HCT116 (cell line): Measurements from ENCODE around the gene SH2B2. TPM values are rescaled to one million over a fixed set of nuclear protein-coding genes. Genes with fewer than 3 reads are reported as not detected.

ENCODE experiments used
- ATAC-seq: fragments of 200-7000 bp; cut with Tn5 transposase; 2 replicates; pipeline ENCODE4 v1.9.1; 2020; ENCODE audit warnings: mild to moderate bottlenecking, moderate library complexity
- BruUV-seq: library from RNA; stranded (reverse); fragments of 400-500 nt; replicated peaks from 2 replicates; lab custom pipeline; 2021; lab: Mats Ljungman, UMichigan
- CTCF ChIA-PET: fragments of 300-600 bp; sonication (Branson Sonifier 250); formaldehyde crosslinking; loops from one replicate; lab custom pipeline; 2021; ENCODE audit warnings: antibody characterized with exemption; lab: Charles Lee
- POLR2A ChIA-PET: fragments of 300-600, 350-600 bp; sonication (Branson Sonifier 250); formaldehyde crosslinking; loops from one replicate; lab custom pipeline; 2021; ENCODE audit warnings: antibody characterized with exemption; lab: Charles Lee
- RAD21 ChIA-PET, 2 experiments: fragments of 300-600 bp; sonication (Branson Sonifier 250); formaldehyde crosslinking; loops; one replicate each; lab custom pipeline; 2023; ENCODE audit warnings: low total read pairs in 2 of 2; ENCODE audit not compliant: uncharacterized antibody in 2 of 2, unreplicated experiment in 2 of 2, low non-redundant PET in 1 of 2; lab: Charles Lee
- DNase-seq: peaks from one replicate; pipeline ENCODE4 v3.0.0-alpha.2; 2010; ENCODE audit warnings: low read depth, low spot score
- H2AFZ ChIP-seq: fragments of 200-600 bp; shearing (Covaris generic), sonication (generic); 2 replicates; pipeline ENCODE4 v1.6.1; 2017; ENCODE audit warnings: low read depth, mixed run types, mixed read lengths, antibody characterized with exemption, low read length; ENCODE audit not compliant: poor library complexity, severe bottlenecking
- H3K27ac ChIP-seq: 2 replicates; pipeline ENCODE4 v1.5.1; 2012; ENCODE audit warnings: low read depth, low read length
- H3K27me3 ChIP-seq: fragments of 200-600 bp; sonication (generic); 2 replicates; pipeline ENCODE4 v1.6.1; 2016; ENCODE audit warnings: mixed run types, low read length, mixed read lengths; ENCODE audit not compliant: insufficient read depth
- H3K36me3 ChIP-seq, 2 experiments: fragments of 200-500 bp in 1 of 2; fragments of 200-600 bp in 1 of 2; sonication (Bioruptor generic) in 1 of 2; sonication (generic) in 1 of 2; 2 replicates each; pipeline versions ENCODE4 v1.5.1 to v1.6.1; 2014 to 2016; ENCODE audit warnings: low read length in 2 of 2, inconsistent platforms in 1 of 2, mixed read lengths in 1 of 2, mixed run types in 1 of 2; ENCODE audit not compliant: insufficient read depth in 2 of 2, control insufficient read depth in 1 of 2
- H3K4me1 ChIP-seq, 2 experiments: fragments of 200-600 bp in 1 of 2; sonication (generic) in 1 of 2; 2 replicates each; pipeline versions ENCODE4 v1.5.1 to v1.6.1; 2012 to 2017; ENCODE audit warnings: low read length in 2 of 2, inconsistent platforms in 1 of 2, mild to moderate bottlenecking in 1 of 2, mixed read lengths in 1 of 2, mixed run types in 1 of 2, moderate library complexity in 1 of 2; ENCODE audit not compliant: insufficient read depth in 2 of 2, control insufficient read depth in 1 of 2
- H3K4me2 ChIP-seq: fragments of 200-600 bp; sonication (generic); 2 replicates; pipeline ENCODE4 v1.6.1; 2017; ENCODE audit warnings: mixed run types, low read length, mixed read lengths
- H3K4me3 ChIP-seq, 2 experiments: fragments of 200-600 bp in 1 of 2; sonication (generic) in 1 of 2; replicated peaks in 1 of 2; 2 replicates each; pipeline ENCODE4 v1.5.1; 2011 to 2016; ENCODE audit warnings: low read length in 2 of 2, control low read depth in 1 of 2, low read depth in 1 of 2, mild to moderate bottlenecking in 1 of 2, mixed read lengths in 1 of 2, mixed run types in 1 of 2
- H3K79me2 ChIP-seq: fragments of 200-600 bp; sonication (generic); 2 replicates; pipeline ENCODE4 v1.6.1; 2017; ENCODE audit warnings: mild to moderate bottlenecking, mixed run types, low read length, moderate library complexity, mixed read lengths; ENCODE audit not compliant: insufficient read depth
- H3K9ac ChIP-seq: fragments of 200-600 bp; sonication (generic); 2 replicates; pipeline ENCODE4 v1.6.1; 2016; ENCODE audit warnings: low read length, mixed read lengths
- H3K9me2 ChIP-seq: fragments of 200-600 bp; sonication (generic), shearing (Covaris generic); 2 replicates; pipeline ENCODE4 v1.6.1; 2017; ENCODE audit warnings: mixed run types, mild to moderate bottlenecking, moderate library complexity; ENCODE audit not compliant: insufficient read depth
- H3K9me3 ChIP-seq, 2 experiments: fragments of 200-500 bp in 1 of 2; fragments of 200-600 bp in 1 of 2; sonication (Bioruptor generic) in 1 of 2; sonication (generic) in 1 of 2; 2 replicates each; pipeline ENCODE4 v1.6.1; 2014 to 2017; ENCODE audit warnings: low read length in 2 of 2, mixed read lengths in 2 of 2, inconsistent platforms in 1 of 2, low read depth in 1 of 2, mild to moderate bottlenecking in 1 of 2, mixed run types in 1 of 2, moderate library complexity in 1 of 2; ENCODE audit not compliant: control insufficient read depth in 1 of 2, insufficient read depth in 1 of 2
- H4K20me1 ChIP-seq: fragments of 200-600 bp; sonication (generic), shearing (Covaris generic); 2 replicates; pipeline ENCODE4 v1.6.1; 2017; ENCODE audit warnings: mixed run types, mild to moderate bottlenecking, moderate library complexity; ENCODE audit not compliant: insufficient read depth
- EGR1 ChIP-seq: IDR thresholded peaks from 2 replicates; pipeline ENCODE4 v1.6.1; 2012; ENCODE audit warnings: low read depth
- ELF1 ChIP-seq: IDR thresholded peaks from 2 replicates; pipeline ENCODE4 v1.6.1; 2012; ENCODE audit warnings: low read depth, borderline replicate concordance
- EZH2 ChIP-seq: fragments of 200-600 bp; sonication (generic); IDR thresholded peaks from 2 replicates; pipeline ENCODE4 v1.6.1; 2017; ENCODE audit warnings: antibody characterized with exemption, mixed run types
- FOSL1 ChIP-seq: IDR thresholded peaks from 2 replicates; pipeline ENCODE4 v1.6.1; 2012; ENCODE audit warnings: low read depth
- JUND ChIP-seq: IDR thresholded peaks from 2 replicates; pipeline ENCODE4 v1.6.1; 2012
- POLR2A ChIP-seq: IDR thresholded peaks from 2 replicates; pipeline ENCODE4 v1.7.0; 2011; ENCODE audit warnings: borderline replicate concordance; ENCODE audit not compliant: insufficient read depth, insufficient read length; ENCODE audit errors: extremely low read depth
- SP1 ChIP-seq: IDR thresholded peaks from 2 replicates; pipeline ENCODE4 v1.6.1; 2012; ENCODE audit warnings: low read depth
- SRF ChIP-seq: IDR thresholded peaks from 2 replicates; pipeline ENCODE4 v1.6.1; 2012; ENCODE audit warnings: low read depth
- TCF7L2 ChIP-seq: IDR thresholded peaks from 2 replicates; pipeline ENCODE4 v1.7.0; 2011; ENCODE audit warnings: borderline replicate concordance, inconsistent platforms; ENCODE audit not compliant: insufficient read depth, insufficient read length; ENCODE audit errors: extremely low read depth
- YY1 ChIP-seq: IDR thresholded peaks from 2 replicates; pipeline ENCODE4 v1.6.1; 2011; ENCODE audit warnings: low read length, low read depth, moderate library complexity, mild to moderate bottlenecking; ENCODE audit not compliant: insufficient replicate concordance; ENCODE audit errors: extremely low read depth
- ZNF274 ChIP-seq: fragments of 200-500 bp; sonication (Bioruptor generic); IDR thresholded peaks from 2 replicates; pipeline ENCODE4 v1.6.1; 2014; ENCODE audit warnings: mild to moderate bottlenecking, low read depth, low read length, inconsistent platforms
- intact Hi-C: fragments of 100-400 bp; cut with micrococcal nuclease; formaldehyde crosslinking; loops from 2 replicates; pipeline ENCODE4 v1.10.0; 2022
- total RNA-seq: library from RNA; stranded (reverse); gene quantifications from one replicate; pipeline ENCODE4 v1.2.1, GENCODE V29; 2021; ENCODE audit not compliant: unreplicated experiment
- TF ChIP-seq, protein P1 (sequence below): IDR thresholded peaks from 2 replicates; pipeline ENCODE4 v1.6.1; 2012
- TF ChIP-seq, protein P2 (sequence below): IDR thresholded peaks from 2 replicates; pipeline ENCODE4 v1.6.1; 2012; ENCODE audit warnings: low read depth
- TF ChIP-seq, protein P3 (sequence below), 3 experiments: fragments of 200-600 bp in 1 of 3; sonication (generic) in 1 of 3; IDR thresholded peaks in 2 of 3; conservative IDR thresholded peaks in 1 of 3; 2 replicates each; pipeline ENCODE4 v1.5.1; 2012 to 2017; ENCODE audit warnings: low read depth in 2 of 3, low read length in 2 of 3, antibody characterized with exemption in 1 of 3, borderline replicate concordance in 1 of 3, control low read depth in 1 of 3, mild to moderate bottlenecking in 1 of 3, mixed read lengths in 1 of 3, mixed run types in 1 of 3, moderate library complexity in 1 of 3; ENCODE audit not compliant: insufficient read depth in 1 of 3
- TF ChIP-seq, protein P4 (sequence below): IDR thresholded peaks from 2 replicates; pipeline ENCODE4 v1.6.1; 2012

Gene SH2B2
- total RNA-seq, 1 experiment from 2014 or later: 11.8 TPM

GRCh38 chr7:102261451-102261850 lies 25.2 kb upstream of the SH2B2 start:
- DNase-seq: no peak
- no peak overlapping the region for H3K27ac ChIP-seq
- H3K4me1 ChIP-seq: no peaks in the 10 kb centered on the region
- no peaks in the 10 kb centered on the region for H3K79me2 ChIP-seq
- H3K36me3 ChIP-seq: no peaks in the 10 kb centered on the region
- H4K20me1 ChIP-seq: no peaks in the 10 kb centered on the region
- H3K9me2 ChIP-seq: no peaks in the 10 kb centered on the region
- RAD21 ChIA-PET: no interaction called here
- H3K4me3 ChIP-seq: no peak overlapping the region
- H3K9me3 ChIP-seq: no peaks in the 10 kb centered on the region
- no peak overlapping the region for H3K4me2 ChIP-seq
- CTCF ChIA-PET: no interaction called here
- no peak overlapping the region for H2AFZ ChIP-seq
- POLR2A ChIA-PET: no interaction called here
- intact Hi-C loops: no loop called here
- H3K9ac ChIP-seq: no peak overlapping the region
- no peaks in the 10 kb centered on the region for H3K27me3 ChIP-seq
- BruUV-seq: no TSS peak
- TF ChIP-seq SRF (no peak), SP1 (no peak), TCF7L2 (no peak), POLR2A (no peak), FOSL1 (no peak), ELF1 (no peak), EZH2 (no peak), YY1 (no peak)
- TF ChIP-seq, protein P1, sequence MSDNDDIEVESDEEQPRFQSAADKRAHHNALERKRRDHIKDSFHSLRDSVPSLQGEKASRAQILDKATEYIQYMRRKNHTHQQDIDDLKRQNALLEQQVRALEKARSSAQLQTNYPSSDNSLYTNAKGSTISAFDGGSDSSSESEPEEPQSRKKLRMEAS: no peak
- TF ChIP-seq, all 23 proteins: peak for 0
- no peak for ATAC-seq

DNA sequence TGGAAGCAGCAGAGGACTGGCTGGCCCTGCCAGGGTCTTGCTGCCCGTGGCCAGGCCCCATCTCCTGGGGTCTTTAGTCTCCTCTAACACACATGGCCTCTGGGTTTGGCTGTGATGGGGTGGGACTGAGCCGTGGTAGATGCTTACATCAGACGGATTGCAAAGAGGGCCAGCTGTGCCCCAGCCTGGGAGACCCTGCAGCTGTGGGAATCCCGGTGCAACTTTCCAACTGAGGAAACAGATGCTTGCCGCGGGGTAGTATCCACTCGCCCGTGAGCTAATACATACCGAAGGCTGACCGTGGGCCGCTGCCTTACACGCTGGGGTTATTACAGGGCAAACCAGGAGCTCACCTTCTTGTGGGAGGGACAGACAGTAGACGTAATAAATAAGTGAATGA lies 24.1 kb upstream of the SH2B2 start:
- Histone ChIP-seq H3K27me3 (no peaks in the 10 kb centered on the region), H3K9me3 (no peaks in the 10 kb centered on the region), H3K36me3 (no peaks in the 10 kb centered on the region), H3K9me2 (no peaks in the 10 kb centered on the region), H3K4me3 (no peak overlapping the region), H3K79me2 (no peaks in the 10 kb centered on the region), H3K27ac (no peak overlapping the region), H3K4me2 (no peak overlapping the region), H4K20me1 (no peaks in the 10 kb centered on the region), H3K9ac (no peak overlapping the region), H3K4me1 (no peaks in the 10 kb centered on the region), H2AFZ (no peak overlapping the region)
- intact Hi-C loops: no loop called here
- ChIA-PET POLR2A (no interaction called here), RAD21 (no interaction called here), CTCF (no interaction called here)
- no peak for ATAC-seq
- BruUV-seq: no TSS peak
- no peak for DNase-seq
- TF ChIP-seq EGR1: no peak
- no peak for TF ChIP-seq POLR2A
- no peak for TF ChIP-seq SRF
- no peak for TF ChIP-seq ZNF274
- TF ChIP-seq YY1: no peak
- TF ChIP-seq SP1: no peak
- TF ChIP-seq, protein P2, sequence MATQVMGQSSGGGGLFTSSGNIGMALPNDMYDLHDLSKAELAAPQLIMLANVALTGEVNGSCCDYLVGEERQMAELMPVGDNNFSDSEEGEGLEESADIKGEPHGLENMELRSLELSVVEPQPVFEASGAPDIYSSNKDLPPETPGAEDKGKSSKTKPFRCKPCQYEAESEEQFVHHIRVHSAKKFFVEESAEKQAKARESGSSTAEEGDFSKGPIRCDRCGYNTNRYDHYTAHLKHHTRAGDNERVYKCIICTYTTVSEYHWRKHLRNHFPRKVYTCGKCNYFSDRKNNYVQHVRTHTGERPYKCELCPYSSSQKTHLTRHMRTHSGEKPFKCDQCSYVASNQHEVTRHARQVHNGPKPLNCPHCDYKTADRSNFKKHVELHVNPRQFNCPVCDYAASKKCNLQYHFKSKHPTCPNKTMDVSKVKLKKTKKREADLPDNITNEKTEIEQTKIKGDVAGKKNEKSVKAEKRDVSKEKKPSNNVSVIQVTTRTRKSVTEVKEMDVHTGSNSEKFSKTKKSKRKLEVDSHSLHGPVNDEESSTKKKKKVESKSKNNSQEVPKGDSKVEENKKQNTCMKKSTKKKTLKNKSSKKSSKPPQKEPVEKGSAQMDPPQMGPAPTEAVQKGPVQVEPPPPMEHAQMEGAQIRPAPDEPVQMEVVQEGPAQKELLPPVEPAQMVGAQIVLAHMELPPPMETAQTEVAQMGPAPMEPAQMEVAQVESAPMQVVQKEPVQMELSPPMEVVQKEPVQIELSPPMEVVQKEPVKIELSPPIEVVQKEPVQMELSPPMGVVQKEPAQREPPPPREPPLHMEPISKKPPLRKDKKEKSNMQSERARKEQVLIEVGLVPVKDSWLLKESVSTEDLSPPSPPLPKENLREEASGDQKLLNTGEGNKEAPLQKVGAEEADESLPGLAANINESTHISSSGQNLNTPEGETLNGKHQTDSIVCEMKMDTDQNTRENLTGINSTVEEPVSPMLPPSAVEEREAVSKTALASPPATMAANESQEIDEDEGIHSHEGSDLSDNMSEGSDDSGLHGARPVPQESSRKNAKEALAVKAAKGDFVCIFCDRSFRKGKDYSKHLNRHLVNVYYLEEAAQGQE: no peak
- TF ChIP-seq, protein P3, sequence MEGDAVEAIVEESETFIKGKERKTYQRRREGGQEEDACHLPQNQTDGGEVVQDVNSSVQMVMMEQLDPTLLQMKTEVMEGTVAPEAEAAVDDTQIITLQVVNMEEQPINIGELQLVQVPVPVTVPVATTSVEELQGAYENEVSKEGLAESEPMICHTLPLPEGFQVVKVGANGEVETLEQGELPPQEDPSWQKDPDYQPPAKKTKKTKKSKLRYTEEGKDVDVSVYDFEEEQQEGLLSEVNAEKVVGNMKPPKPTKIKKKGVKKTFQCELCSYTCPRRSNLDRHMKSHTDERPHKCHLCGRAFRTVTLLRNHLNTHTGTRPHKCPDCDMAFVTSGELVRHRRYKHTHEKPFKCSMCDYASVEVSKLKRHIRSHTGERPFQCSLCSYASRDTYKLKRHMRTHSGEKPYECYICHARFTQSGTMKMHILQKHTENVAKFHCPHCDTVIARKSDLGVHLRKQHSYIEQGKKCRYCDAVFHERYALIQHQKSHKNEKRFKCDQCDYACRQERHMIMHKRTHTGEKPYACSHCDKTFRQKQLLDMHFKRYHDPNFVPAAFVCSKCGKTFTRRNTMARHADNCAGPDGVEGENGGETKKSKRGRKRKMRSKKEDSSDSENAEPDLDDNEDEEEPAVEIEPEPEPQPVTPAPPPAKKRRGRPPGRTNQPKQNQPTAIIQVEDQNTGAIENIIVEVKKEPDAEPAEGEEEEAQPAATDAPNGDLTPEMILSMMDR (IDR thresholded peaks at IDR 0.05 in 2 of 3, conservative IDR thresholded peaks at IDR 0.05 in 1 of 3; ENCODE audit: borderline replicate concordance in 1 of 3, insufficient read depth in 1 of 3, low read depth in 2 of 3, low read length in 2 of 3): no peak
- TF ChIP-seq, protein P4, sequence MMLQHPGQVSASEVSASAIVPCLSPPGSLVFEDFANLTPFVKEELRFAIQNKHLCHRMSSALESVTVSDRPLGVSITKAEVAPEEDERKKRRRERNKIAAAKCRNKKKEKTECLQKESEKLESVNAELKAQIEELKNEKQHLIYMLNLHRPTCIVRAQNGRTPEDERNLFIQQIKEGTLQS: no peak
- no peak for TF ChIP-seq ELF1
- TF ChIP-seq FOSL1: no peak
- no peak for TF ChIP-seq JUND
